DND-41 (cell line): ENCODE measurements around the gene EXD3.
"Not testable (repeated sequence)": the region's sequence is repeated elsewhere in the genome, so short reads cannot be mapped to it uniquely, and the experiment has no call there.

Experiments
- ATAC-seq: fragments of 200-7000 bp; cut with Tn5 transposase; 3 replicates; pipeline ENCODE4 v1.9.1; 2021; ENCODE audit warnings: low read depth; ENCODE audit not compliant: insufficient read depth
- DNase-seq: peaks from one replicate; pipeline ENCODE4 v3.0.0-alpha.2; 2020
- H2AFZ ChIP-seq: 2 replicates; pipeline ENCODE4 v1.6.0; 2012; ENCODE audit warnings: low read depth, low read length
- H3K27ac ChIP-seq: 2 replicates; pipeline ENCODE4 v1.5.1; 2012; ENCODE audit warnings: low read length, inconsistent platforms
- H3K27me3 ChIP-seq: fragments of 200-600 bp; sonication (generic); 2 replicates; pipeline ENCODE4 v1.6.0; 2012; ENCODE audit warnings: low read length, mild to moderate bottlenecking, inconsistent platforms; ENCODE audit not compliant: insufficient read depth, poor library complexity
- H3K36me3 ChIP-seq: 2 replicates; pipeline ENCODE4 v1.5.1; 2012; ENCODE audit warnings: low read length, inconsistent platforms; ENCODE audit not compliant: insufficient read depth
- H3K4me1 ChIP-seq: 2 replicates; pipeline ENCODE4 v1.5.1; 2012; ENCODE audit warnings: mild to moderate bottlenecking, low read length; ENCODE audit not compliant: insufficient read depth
- H3K4me2 ChIP-seq: 2 replicates; pipeline ENCODE4 v1.6.0; 2012; ENCODE audit warnings: mild to moderate bottlenecking, moderate library complexity, low read length, inconsistent platforms; ENCODE audit not compliant: insufficient read depth
- H3K4me3 ChIP-seq, 2 experiments: fragments of 200-600 bp in 1 of 2; shearing (Covaris generic) in 1 of 2; 2 replicates each; pipeline ENCODE4 v1.5.1; 2012 to 2016; ENCODE audit warnings: inconsistent platforms in 2 of 2, low read length in 2 of 2, mild to moderate bottlenecking in 2 of 2, low read depth in 1 of 2, moderate library complexity in 1 of 2
- H3K79me2 ChIP-seq: 2 replicates; pipeline ENCODE4 v1.6.0; 2012; ENCODE audit warnings: low read length, inconsistent platforms; ENCODE audit not compliant: insufficient read depth
- H3K9ac ChIP-seq: 2 replicates; pipeline ENCODE4 v1.6.0; 2012; ENCODE audit warnings: low read depth, mild to moderate bottlenecking, inconsistent platforms, low read length, moderate library complexity
- H3K9me3 ChIP-seq: 2 replicates; pipeline ENCODE4 v1.5.1; 2012; ENCODE audit warnings: low read length, moderate library complexity, mild to moderate bottlenecking, inconsistent platforms; ENCODE audit not compliant: insufficient read depth, severe bottlenecking
- H4K20me1 ChIP-seq: 2 replicates; pipeline ENCODE4 v1.6.0; 2012; ENCODE audit warnings: low read length; ENCODE audit not compliant: insufficient read depth
- EZH2 ChIP-seq: IDR thresholded peaks from 3 replicates; pipeline ENCODE4 v1.6.1; 2012; ENCODE audit warnings: borderline replicate concordance, low read depth, mild to moderate bottlenecking, moderate library complexity, low read length, inconsistent platforms; ENCODE audit not compliant: severe bottlenecking
- TF ChIP-seq, protein P1 (sequence below): IDR thresholded peaks from 2 replicates; pipeline ENCODE4 v1.5.1; 2012; ENCODE audit warnings: borderline replicate concordance, low read length, moderate library complexity, mild to moderate bottlenecking; ENCODE audit not compliant: poor library complexity, severe bottlenecking; ENCODE audit errors: extremely low read depth

The EXD3 gene

DNA sequence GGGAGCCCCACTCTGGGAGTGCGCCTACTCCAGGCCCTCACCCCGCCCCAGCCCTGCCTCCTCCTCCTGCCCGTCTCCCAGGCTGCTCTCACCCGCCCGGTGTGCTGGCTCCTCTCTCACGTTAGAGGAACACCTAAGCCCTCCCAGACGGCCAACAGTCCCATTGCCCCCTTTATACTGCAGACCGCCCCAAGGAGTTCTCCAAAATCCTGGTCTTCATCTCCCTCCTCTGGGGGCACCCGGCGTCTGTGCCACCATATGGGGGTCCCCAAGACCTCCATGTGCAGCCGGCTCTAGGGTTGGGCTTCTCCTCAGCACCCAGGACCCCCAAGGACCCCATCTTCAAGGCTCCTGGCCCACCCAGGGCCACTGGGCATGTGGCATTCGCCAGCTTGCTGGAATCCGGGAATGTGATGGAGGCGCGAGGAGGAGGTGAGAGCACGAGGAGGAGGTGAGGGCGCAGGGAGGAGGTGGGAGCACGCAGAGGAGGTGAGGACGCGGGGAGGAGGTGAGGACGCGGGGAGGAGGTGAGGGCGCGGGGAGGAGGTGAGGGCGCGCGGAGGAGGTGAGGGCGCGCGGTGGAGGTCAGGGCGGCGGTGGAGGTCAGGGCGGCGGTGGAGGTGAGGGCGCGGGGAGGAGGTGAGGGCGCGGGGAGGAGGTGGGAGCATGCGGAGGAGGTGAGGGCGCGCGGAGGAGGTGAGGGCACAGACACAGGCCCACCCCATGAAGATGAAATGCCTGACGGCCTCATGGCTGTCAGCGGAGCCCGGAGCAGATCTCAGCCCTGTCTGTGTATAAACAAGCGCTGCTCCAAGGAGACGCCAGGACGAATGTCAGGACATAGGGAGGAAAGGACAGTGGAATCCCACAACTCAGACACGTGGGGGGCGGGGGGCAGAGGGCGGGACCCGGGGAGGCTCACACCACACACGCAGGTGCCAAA lies 41.2 kb downstream of the EXD3 start:
- Histone ChIP-seq H3K4me2 (no peak overlapping the region), H3K27ac (no peak overlapping the region), H3K9me3 (no peaks in the 10 kb centered on the region), H3K27me3 (no peaks in the 10 kb centered on the region), H3K79me2 (no peaks in the 10 kb centered on the region), H2AFZ (no peak overlapping the region), H3K4me1 (no peaks in the 10 kb centered on the region), H4K20me1 (no peaks in the 10 kb centered on the region), H3K36me3 (no peaks in the 10 kb centered on the region), H3K4me3 (no peak overlapping the region), H3K9ac (no peak overlapping the region)
- TF ChIP-seq EZH2: no peak
- no peak for DNase-seq
- no peak for ATAC-seq

DNA sequence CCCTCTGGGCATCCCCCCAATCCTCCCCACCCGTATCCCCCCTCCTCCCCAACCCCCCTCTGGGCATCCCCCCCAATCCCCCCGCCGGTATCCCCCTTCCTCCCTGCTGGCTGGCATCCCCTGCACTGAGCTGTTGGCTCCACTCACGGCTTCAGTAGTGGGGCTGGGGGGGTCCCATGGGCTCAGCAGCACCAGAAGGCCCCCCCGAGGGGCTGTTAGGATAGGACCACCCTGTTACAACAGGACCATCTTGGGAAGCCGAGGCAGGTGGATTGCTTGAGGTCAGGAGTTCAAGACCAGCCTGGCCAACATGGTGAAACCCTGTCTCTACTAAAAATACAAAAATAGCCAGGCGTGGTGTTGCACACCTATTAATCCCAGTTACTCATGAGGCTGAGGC lies 42.4 kb downstream of the EXD3 start:
- no peaks in the 10 kb centered on the region for H3K27me3 ChIP-seq
- no peak overlapping the region for H3K4me3 ChIP-seq
- no peaks in the 10 kb centered on the region for H4K20me1 ChIP-seq
- H3K79me2 ChIP-seq: no peaks in the 10 kb centered on the region
- no peaks in the 10 kb centered on the region for H3K9me3 ChIP-seq
- no peaks in the 10 kb centered on the region for H3K4me1 ChIP-seq
- H3K27ac ChIP-seq: no peak overlapping the region
- H2AFZ ChIP-seq: no peak overlapping the region
- no peak overlapping the region for H3K9ac ChIP-seq
- ATAC-seq: no peak
- no peak for TF ChIP-seq EZH2
- TF ChIP-seq, protein P1, sequence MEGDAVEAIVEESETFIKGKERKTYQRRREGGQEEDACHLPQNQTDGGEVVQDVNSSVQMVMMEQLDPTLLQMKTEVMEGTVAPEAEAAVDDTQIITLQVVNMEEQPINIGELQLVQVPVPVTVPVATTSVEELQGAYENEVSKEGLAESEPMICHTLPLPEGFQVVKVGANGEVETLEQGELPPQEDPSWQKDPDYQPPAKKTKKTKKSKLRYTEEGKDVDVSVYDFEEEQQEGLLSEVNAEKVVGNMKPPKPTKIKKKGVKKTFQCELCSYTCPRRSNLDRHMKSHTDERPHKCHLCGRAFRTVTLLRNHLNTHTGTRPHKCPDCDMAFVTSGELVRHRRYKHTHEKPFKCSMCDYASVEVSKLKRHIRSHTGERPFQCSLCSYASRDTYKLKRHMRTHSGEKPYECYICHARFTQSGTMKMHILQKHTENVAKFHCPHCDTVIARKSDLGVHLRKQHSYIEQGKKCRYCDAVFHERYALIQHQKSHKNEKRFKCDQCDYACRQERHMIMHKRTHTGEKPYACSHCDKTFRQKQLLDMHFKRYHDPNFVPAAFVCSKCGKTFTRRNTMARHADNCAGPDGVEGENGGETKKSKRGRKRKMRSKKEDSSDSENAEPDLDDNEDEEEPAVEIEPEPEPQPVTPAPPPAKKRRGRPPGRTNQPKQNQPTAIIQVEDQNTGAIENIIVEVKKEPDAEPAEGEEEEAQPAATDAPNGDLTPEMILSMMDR: no peak
- no peak overlapping the region for H3K4me2 ChIP-seq
- no peak for DNase-seq
- H3K36me3 ChIP-seq: no peaks in the 10 kb centered on the region

DNA sequence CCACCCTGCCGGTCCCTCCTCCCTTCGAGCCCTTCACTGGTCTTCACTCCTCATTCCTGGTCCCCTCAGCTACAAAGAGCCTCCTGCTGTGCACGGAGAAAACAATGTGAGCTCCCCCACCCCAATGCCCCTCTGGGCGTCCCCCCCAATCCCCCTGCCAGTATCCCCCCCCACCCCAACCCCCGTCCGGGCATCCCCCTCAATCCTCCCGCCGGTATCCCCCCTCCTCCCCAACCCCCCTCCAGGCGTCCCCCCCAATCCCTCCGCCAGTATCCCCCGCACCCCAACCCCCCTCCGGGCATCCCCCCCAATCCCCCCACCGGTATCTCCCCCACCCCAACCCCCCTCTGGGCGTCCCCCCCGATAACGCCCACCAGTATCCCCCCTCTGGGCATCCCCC lies 42.8 kb downstream of the EXD3 start:
- Histone ChIP-seq H3K36me3 (no peaks in the 10 kb centered on the region), H3K79me2 (no peaks in the 10 kb centered on the region), H3K9me3 (no peaks in the 10 kb centered on the region), H4K20me1 (no peaks in the 10 kb centered on the region), H2AFZ (no peak overlapping the region), H3K27ac (no peak overlapping the region), H3K4me2 (no peak overlapping the region), H3K9ac (no peak overlapping the region), H3K27me3 (no peaks in the 10 kb centered on the region), H3K4me1 (no peaks in the 10 kb centered on the region), H3K4me3 (no peak overlapping the region)
- TF ChIP-seq, protein P1: no peak
- no peak for TF ChIP-seq EZH2
- DNase-seq (no peak), ATAC-seq (no peak)

DNA sequence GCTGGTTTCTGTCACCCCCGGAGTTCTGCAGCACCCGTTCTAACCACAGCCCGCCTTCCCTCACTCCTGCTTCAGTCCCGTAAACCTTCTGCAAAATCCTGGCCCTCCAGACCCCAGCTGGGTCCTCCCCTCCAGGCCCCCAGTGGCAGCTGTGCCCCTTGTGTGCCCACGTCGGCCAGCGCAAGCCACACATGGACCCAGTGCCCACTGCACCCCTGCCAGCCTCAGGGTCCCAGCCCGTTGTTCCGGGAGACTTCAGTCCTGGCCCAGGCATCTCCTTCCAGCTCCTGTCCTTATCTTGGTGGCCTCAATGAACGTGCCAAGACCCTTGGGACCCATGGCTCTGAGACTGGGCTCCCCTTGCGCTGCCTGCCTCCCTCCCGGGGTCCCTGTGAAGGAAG lies 43.2 kb downstream of the EXD3 start:
- Histone ChIP-seq H3K4me3 (no peak overlapping the region), H3K4me1 (no peaks in the 10 kb centered on the region), H3K27me3 (no peaks in the 10 kb centered on the region), H3K27ac (no peak overlapping the region), H3K4me2 (no peak overlapping the region), H2AFZ (no peak overlapping the region), H3K9ac (no peak overlapping the region), H3K79me2 (no peaks in the 10 kb centered on the region), H4K20me1 (no peaks in the 10 kb centered on the region), H3K9me3 (no peaks in the 10 kb centered on the region), H3K36me3 (no peaks in the 10 kb centered on the region)
- DNase-seq: no peak
- ATAC-seq: no peak
- TF ChIP-seq EZH2: no peak
- TF ChIP-seq, protein P1: no peak

DNA sequence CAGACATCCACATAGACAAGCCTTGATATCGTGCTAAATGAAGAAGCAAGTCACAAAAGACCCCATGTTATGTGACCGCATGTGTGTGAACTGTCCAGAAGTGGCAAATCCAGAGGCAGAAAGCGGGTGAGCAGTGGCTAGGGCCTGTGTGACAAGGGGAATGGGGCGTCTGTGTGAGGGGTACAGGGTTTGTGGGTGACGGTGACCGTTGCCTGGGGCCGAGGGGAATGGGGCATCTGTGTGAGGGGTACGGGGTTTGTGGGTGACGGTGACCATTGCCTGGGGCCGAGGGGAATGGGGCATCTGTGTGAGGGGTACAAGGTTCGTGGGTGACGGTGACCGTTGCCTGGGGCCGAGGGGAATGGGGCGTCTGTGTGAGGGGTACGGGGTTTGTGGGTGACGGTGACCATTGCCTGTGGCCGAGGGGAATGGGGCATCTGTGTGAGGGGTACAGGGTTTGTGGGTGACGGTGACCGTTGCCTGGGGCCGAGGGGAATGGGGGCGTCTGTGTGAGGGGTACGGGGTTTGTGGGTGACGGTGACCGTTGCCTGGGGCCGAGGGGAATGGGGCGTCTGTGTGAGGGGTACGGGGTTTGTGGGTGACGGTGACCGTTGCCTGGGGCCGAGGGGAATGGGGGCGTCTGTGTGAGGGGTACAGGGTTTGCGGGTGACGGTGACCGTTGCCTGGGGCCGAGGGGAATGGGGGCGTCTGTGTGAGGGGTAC lies 44.1 kb downstream of the EXD3 start:
- H3K27me3 ChIP-seq, H3K4me1 ChIP-seq, H3K36me3 ChIP-seq, H3K9me3 ChIP-seq, H3K9ac ChIP-seq, H3K4me3 ChIP-seq, ATAC-seq, H3K4me2 ChIP-seq, H3K27ac ChIP-seq, H2AFZ ChIP-seq, DNase-seq, H3K79me2 ChIP-seq, H4K20me1 ChIP-seq: not testable (repeated sequence)
